Activated CD4-positive, CD25-positive, alpha-beta regulatory T cell treated with anti-CD3 and anti-CD28 coated beads, Interleukin-2, amount 50 U/mL, for 24 hours (primary cell): ENCODE results near the gene KLHL29.
"Not testable (repeated sequence)": the region's sequence is repeated elsewhere in the genome, so short reads cannot be mapped to it uniquely, and the experiment has no call there.

Experiments
- ATAC-seq, 2 donors: fragments of 150-1000 bp; cut with Tn5 transposase; one replicate each; pipeline ENCODE4 v1.10.0; 2021; ENCODE audit warnings: mild to moderate bottlenecking in 1 of 2, moderate library complexity in 1 of 2

KLHL29 gene

DNA sequence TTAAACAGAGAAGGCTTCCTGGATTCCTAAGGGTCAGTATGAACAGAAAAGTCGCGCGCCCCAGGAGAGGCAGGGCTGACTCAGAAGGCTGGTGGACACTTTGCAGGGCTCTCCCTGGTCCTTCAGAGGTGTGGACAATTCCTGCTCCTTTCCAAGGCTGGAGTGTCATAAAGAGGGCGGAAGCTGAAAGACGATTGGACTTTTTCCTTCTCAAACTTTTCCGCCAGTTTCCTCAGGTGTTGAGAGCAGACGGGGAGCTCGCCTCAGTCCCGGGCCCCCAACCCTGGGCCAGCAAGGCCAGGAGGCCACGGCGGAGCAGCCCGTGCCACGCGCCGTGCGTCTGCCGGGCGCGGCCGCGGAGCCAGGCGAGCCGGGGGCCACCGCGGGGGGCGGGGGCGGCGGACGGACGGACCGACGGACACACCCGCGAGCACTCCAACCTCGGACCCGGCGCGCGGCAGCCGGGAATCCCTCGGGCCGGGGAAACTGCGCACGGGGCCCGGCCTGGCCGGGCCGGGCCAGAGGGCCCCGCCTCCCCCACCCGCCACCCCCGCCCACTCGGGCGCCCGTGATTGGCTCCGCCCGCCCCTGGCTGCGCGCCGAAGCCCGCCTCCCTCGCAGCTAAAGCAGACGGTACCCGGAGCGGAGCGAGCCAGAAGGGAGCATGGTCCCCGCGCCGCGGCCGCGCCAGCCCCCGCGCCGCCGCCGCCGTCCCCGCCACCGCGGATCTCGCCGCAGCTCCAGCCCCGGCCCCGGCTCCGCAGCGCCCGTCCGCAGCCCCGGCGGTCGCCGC lies at the start of gene KLHL29:
TSS of gene KLHL29 (plus strand) at position 629 of the 793 bp plus-strand sequence. CDS start 177,018 bp downstream, outside the sequence.
- ATAC-seq, result peak; percentile 71 to 74

- no peak for ATAC-seq
Observed at GRCh38 chr2:23335550-23335949, 49.4 kb upstream of the KLHL29 start.

GRCh38 chr2:23342075-23342474 lies 42.9 kb upstream of the KLHL29 start:
- ATAC-seq, result no peak

DNA sequence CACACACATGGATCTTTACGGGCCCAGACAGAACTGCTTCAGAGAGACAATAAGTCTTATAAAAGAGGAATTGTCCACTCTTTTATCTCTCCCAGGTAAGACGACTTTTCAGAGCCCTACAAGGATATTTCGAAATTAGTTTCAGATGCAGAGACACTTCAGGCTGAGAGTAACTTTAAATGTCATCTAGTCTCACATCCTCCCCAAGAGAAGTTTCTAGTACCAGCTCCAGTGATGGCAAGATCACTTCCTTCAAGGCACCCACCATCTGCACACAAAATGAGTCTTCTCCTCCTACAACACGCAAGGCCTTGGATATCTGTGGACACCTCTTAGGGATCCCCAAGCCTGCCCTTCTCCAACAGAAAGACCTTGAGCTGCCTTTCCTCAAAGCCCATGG lies 39.0 kb upstream of the KLHL29 start:
- no peak for ATAC-seq

GRCh38 chr2:23346781-23347180 lies 38.2 kb upstream of the KLHL29 start:
- no peak for ATAC-seq

- no peak for ATAC-seq
Observed at GRCh38 chr2:23347471-23348092, 37.4 kb upstream of the KLHL29 start.

GRCh38 chr2:23348093-23348481 lies 36.9 kb upstream of the KLHL29 start:
- not testable (repeated sequence) for ATAC-seq

GRCh38 chr2:23349508-23349907 lies 35.5 kb upstream of the KLHL29 start:
- ATAC-seq, result no peak

- no peak for ATAC-seq
Observed at GRCh38 chr2:23350041-23350791, 34.8 kb upstream of the KLHL29 start.

DNA sequence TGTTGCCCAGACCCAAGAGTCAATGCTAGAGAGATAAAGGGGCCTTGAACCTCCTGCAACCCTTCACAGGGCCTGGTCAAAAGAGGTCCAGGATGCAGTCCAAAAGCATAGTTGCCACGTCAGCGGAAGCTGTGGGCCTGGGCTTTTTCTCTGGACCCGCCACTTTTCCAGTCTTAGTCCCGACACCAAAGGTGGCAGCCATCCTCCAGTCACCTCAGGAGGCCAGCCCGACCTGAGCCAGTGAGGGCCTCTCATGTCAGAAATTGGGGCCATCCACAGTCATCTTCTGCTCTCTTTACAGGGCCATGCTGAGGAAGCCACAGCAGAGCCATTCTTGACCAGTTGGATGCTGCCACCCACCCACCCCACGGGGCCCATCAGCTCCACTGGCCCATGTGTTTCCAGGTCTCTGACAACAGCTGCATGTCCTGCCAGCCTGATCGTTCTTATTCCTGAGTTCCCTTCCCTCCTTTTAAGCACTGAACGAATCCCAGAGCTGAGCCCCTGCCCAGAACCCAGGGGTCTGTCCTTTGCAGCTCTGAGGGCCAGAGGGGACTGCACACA lies 34.1 kb upstream of the KLHL29 start:
- ATAC-seq, result no peak

DNA sequence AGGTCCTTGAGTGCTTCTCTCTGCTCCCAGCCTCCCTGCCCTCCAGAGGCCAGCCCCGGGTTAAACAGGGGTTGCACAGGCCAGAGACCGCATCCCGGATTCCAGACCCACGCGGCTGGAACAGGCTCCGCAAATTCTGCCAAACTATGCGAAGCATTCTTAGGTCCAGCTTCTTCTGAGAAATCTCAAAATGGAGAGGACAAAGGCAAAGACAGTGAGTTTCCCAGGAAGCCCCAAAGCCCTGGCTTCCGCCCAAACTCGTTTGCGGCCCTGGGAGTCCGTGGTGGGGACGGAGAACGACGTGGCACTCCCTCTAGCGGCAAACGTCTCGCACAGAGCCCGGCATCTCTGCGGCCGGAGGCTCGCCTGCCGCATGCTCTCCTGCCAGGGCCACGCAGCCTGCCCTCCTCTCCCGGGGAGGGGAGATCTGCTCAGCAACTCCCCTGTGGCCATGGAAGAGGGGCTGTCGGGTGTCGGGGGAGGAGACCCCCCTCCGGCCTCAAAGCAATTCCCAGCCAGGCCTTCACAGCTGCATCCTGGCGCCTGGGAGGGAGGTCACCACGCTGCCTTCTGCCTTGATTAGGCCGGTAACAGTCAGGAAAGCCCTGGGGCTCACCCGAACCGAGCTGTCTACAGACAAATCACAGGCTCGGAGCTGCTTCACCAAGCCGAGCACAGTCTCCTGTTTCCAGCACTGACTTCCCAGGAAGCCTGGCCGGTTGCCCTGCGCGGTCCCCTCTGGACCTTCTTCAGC lies 33.4 kb upstream of the KLHL29 start:
- ATAC-seq, result peak; percentile 53 to 66

GRCh38 chr2:23354554-23354953 lies 30.4 kb upstream of the KLHL29 start:
- no peak for ATAC-seq

GRCh38 chr2:23355001-23355400 lies 30.0 kb upstream of the KLHL29 start:
- ATAC-seq, result no peak

GRCh38 chr2:23356711-23357110 lies 28.3 kb upstream of the KLHL29 start:
- no peak for ATAC-seq

- no peak for ATAC-seq
Observed at GRCh38 chr2:23359631-23360567, 25.1 kb upstream of the KLHL29 start.

- ATAC-seq, result no peak
Observed at GRCh38 chr2:23360571-23361125, 24.3 kb upstream of the KLHL29 start.

DNA sequence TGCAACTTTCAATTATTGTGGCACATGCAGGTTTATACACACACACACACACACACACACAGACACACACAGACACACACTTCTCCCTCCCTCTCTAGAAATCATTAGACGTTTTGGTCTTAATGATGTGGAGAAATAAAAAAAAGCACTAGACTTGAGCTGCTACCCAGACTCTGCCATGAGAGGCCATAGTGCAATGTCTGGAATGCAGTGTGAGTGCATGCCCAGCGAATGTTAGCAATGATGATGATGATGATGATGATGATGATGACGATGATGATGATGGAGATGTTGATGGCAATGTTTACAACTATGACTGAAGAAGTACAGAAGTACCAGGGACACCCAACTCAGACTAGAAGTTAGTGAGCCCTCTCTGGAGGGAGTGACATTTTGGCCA lies 23.8 kb upstream of the KLHL29 start:
- no peak for ATAC-seq

DNA sequence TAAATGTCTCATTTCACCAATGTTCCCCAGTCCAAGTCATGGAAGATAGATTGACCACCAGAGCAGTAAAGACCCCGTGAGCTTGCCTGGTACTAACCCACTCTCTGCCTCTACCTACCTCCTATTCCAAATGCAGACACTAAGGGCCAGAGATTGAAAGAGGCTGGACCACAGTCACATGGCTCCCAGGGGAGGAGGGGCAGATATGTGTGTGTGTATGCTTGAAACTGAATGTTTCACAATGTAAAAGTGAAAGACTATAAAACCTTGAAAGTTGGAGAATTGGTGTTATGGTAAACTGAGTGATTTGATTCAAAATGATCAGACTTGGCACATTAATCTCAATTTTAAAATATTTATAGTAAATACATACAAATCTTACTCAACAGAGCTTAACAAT lies 21.7 kb upstream of the KLHL29 start:
- no peak for ATAC-seq

DNA sequence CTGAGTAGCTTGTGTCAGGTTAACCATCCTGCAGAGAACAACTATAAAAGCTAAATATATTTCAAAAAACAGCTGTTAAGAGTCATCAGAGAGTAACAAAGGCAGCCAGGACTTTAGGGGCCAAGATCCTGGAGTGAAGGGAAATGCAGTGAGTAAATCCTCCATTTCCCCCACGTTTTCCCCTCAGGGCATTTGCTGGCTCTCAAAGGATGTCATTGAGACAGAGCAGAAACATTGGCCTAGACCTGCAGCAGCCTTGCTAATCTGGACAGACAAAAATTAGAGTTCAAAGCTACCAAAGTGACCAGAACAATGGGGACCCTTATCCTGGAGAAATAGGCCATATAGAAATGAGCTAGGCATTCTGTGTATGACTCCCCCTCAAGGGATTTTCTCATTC lies 21.1 kb upstream of the KLHL29 start:
- no peak for ATAC-seq

DNA sequence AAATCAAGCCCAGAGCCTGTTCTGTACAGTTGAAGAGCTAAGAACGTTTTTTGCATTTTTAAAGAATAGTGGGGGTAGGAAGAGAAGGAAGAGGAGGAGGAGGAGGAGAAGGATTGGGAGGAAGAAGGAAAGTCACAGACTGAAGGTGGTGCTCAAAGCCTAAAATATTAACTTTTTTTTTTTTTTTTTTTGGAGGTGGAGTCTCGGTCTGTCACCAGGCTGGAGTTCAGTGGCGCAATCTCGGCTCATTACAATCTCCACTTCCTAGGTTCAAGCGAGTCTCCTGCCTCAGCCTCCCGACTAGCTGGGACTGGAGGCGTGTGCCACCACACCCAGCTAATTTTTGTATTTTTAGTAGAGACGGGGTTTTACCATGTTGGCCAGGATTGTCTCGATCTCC lies 18.3 kb upstream of the KLHL29 start:
- no peak for ATAC-seq

GRCh38 chr2:23367760-23368159 lies 17.2 kb upstream of the KLHL29 start:
- no peak for ATAC-seq
